ENCODE results near the gene NUDT4.
"Not testable (repeated sequence)": the region's sequence is repeated elsewhere in the genome, so short reads cannot be mapped to it uniquely, and the experiment has no call there.

Gene NUDT4

GRCh38 chr12:93426412-93426805 lies 48.7 kb downstream of the NUDT4 start:
- Mint-ChIP-seq H3K4me3 (peak overlapping the region; percentile 13), H3K27me3 (no peaks in the 10 kb centered on the region), H3K9me3 (no peaks in the 10 kb centered on the region), H3K4me1 (ENCODE audit: low read depth) (peaks cover 90% of the 10 kb centered on the region), H3K27ac (peak overlapping the region; percentile 45), H3K36me3 (ENCODE audit: low read depth) (peaks cover 24% of the 10 kb centered on the region)

- Mint-ChIP-seq H3K9me3 (no peaks in the 10 kb centered on the region), H3K27me3 (no peaks in the 10 kb centered on the region), H3K4me1 (ENCODE audit: low read depth) (peaks cover 87% of the 10 kb centered on the region), H3K36me3 (ENCODE audit: low read depth) (peaks cover 20% of the 10 kb centered on the region), H3K4me3 (no peak overlapping the region), H3K27ac (peak overlapping the region; percentile 69)
Measured at GRCh38 chr12:93427779-93428564, 50.2 kb downstream of the NUDT4 start.

- Mint-ChIP-seq H3K36me3 (ENCODE audit: low read depth) (peaks cover 32% of the 10 kb centered on the region), H3K9me3 (no peaks in the 10 kb centered on the region), H3K27ac (no peak overlapping the region), H3K4me1 (ENCODE audit: low read depth) (peaks cover 88% of the 10 kb centered on the region), H3K27me3 (no peaks in the 10 kb centered on the region), H3K4me3 (no peak overlapping the region)
Measured at GRCh38 chr12:93429448-93429847, 51.7 kb downstream of the NUDT4 start.

GRCh38 chr12:93429852-93430251 lies 52.1 kb downstream of the NUDT4 start:
- Mint-ChIP-seq H3K4me3 (no peak overlapping the region), H3K27me3 (no peaks in the 10 kb centered on the region), H3K9me3 (no peaks in the 10 kb centered on the region), H3K36me3 (ENCODE audit: low read depth) (peaks cover 33% of the 10 kb centered on the region), H3K27ac (no peak overlapping the region), H3K4me1 (ENCODE audit: low read depth) (peaks cover 87% of the 10 kb centered on the region)

- Mint-ChIP-seq H3K4me1 (ENCODE audit: low read depth) (peaks cover 87% of the 10 kb centered on the region), H3K36me3 (ENCODE audit: low read depth) (peaks cover 33% of the 10 kb centered on the region), H3K4me3 (no peak overlapping the region), H3K27me3 (no peaks in the 10 kb centered on the region), H3K9me3 (no peaks in the 10 kb centered on the region), H3K27ac (no peak overlapping the region)
Measured at GRCh38 chr12:93430280-93430679, 52.6 kb downstream of the NUDT4 start.

- peaks cover 88% of the 10 kb centered on the region for H3K4me1 Mint-ChIP-seq (ENCODE audit: low read depth)
- peak overlapping the region; percentile 68 for H3K27ac Mint-ChIP-seq
- H3K36me3 Mint-ChIP-seq (ENCODE audit: low read depth), result peaks cover 28% of the 10 kb centered on the region
- not testable (repeated sequence) for H3K27me3 Mint-ChIP-seq, H3K9me3 Mint-ChIP-seq, H3K4me3 Mint-ChIP-seq
Measured at GRCh38 chr12:93432031-93432430, 54.3 kb downstream of the NUDT4 start.

- H3K36me3 Mint-ChIP-seq (ENCODE audit: low read depth), result peaks cover 17% of the 10 kb centered on the region
- H3K27ac Mint-ChIP-seq, result no peak overlapping the region
- H3K27me3 Mint-ChIP-seq, result no peaks in the 10 kb centered on the region
- no peak overlapping the region for H3K4me3 Mint-ChIP-seq
- H3K9me3 Mint-ChIP-seq, result no peaks in the 10 kb centered on the region
- peaks cover 89% of the 10 kb centered on the region for H3K4me1 Mint-ChIP-seq (ENCODE audit: low read depth)
Measured at GRCh38 chr12:93434256-93434865, 56.6 kb downstream of the NUDT4 start.

- Mint-ChIP-seq H3K4me3 (peak overlapping the region; percentile 87), H3K36me3 (ENCODE audit: low read depth) (peaks cover 17% of the 10 kb centered on the region), H3K27ac (peak overlapping the region; percentile 22)
Measured at GRCh38 chr12:93438266-93439050, 60.7 kb downstream of the NUDT4 start.

GRCh38 chr12:93440043-93440835 lies 62.5 kb downstream of the NUDT4 start:
- H3K4me3 Mint-ChIP-seq, result peak overlapping the region; percentile 87
- no peaks in the 10 kb centered on the region for H3K27me3 Mint-ChIP-seq
- peaks cover 9% of the 10 kb centered on the region for H3K36me3 Mint-ChIP-seq (ENCODE audit: low read depth)
- no peaks in the 10 kb centered on the region for H3K9me3 Mint-ChIP-seq
- H3K27ac Mint-ChIP-seq, result peak overlapping the region; percentile 97
- peaks cover 71% of the 10 kb centered on the region for H3K4me1 Mint-ChIP-seq (ENCODE audit: low read depth)

More at GRCh38 chr12:93438266-93439050, 60.7 kb downstream of the NUDT4 start:
- no peaks in the 10 kb centered on the region for H3K9me3 Mint-ChIP-seq
- peaks cover 84% of the 10 kb centered on the region for H3K4me1 Mint-ChIP-seq (ENCODE audit: low read depth)
- H3K27me3 Mint-ChIP-seq, result no peaks in the 10 kb centered on the region

GRCh38 chr12:93441081-93441616 lies 63.4 kb downstream of the NUDT4 start:
- peak overlapping the region; percentile 87 for H3K4me3 Mint-ChIP-seq
- H3K27ac Mint-ChIP-seq, result peak overlapping the region; percentile 97
- peaks cover 62% of the 10 kb centered on the region for H3K4me1 Mint-ChIP-seq (ENCODE audit: low read depth)
- no peaks in the 10 kb centered on the region for H3K27me3 Mint-ChIP-seq
- no peaks in the 10 kb centered on the region for H3K9me3 Mint-ChIP-seq
- H3K36me3 Mint-ChIP-seq (ENCODE audit: low read depth), result peaks cover 9% of the 10 kb centered on the region

- Mint-ChIP-seq H3K27ac (peak within 1 kb of the TSS; percentile 99), H3K4me3 (peak within 1 kb of the TSS; percentile 99), H3K27me3 (no peaks in the 10 kb centered on the region), H3K4me1 (ENCODE audit: low read depth) (peaks cover 55% of the 10 kb centered on the region), H3K9me3 (no peaks in the 10 kb centered on the region), H3K36me3 (ENCODE audit: low read depth) (peaks cover 9% of the 10 kb centered on the region)
Measured at GRCh38 chr12:93441617-93442410, 64.1 kb downstream of the NUDT4 start, which contains the start of gene UBE2N. Gene UBE2N (minus strand): TSS chr12:93441947. CDS start chr12:93441884, 63 bp downstream.

- H3K4me1 Mint-ChIP-seq (ENCODE audit: low read depth), result peaks cover 53% of the 10 kb centered on the region
Measured at GRCh38 chr12:93442411-93443340, 65.0 kb downstream of the NUDT4 start.

GRCh38 chr12:93443576-93443975 lies 65.9 kb downstream of the NUDT4 start:
- Mint-ChIP-seq H3K27me3 (no peaks in the 10 kb centered on the region), H3K4me1 (ENCODE audit: low read depth) (peaks cover 52% of the 10 kb centered on the region), H3K27ac (no peak overlapping the region), H3K4me3 (no peak overlapping the region), H3K36me3 (ENCODE audit: low read depth) (peaks cover 9% of the 10 kb centered on the region), H3K9me3 (no peaks in the 10 kb centered on the region)

More at GRCh38 chr12:93442411-93443340, 65.0 kb downstream of the NUDT4 start:
- Mint-ChIP-seq H3K36me3 (ENCODE audit: low read depth) (peaks cover 9% of the 10 kb centered on the region), H3K9me3 (no peaks in the 10 kb centered on the region), H3K27me3 (no peaks in the 10 kb centered on the region), H3K27ac (peak overlapping the region; percentile 99), H3K4me3 (peak overlapping the region; percentile 99)

Data from stimulated activated naive CD8-positive, alpha-beta T cell treated with anti-CD3 and anti-CD28 coated beads, Interleukin-15, Interleukin-2, amounts not matched to agents 100 ng/mL and 50 ng/mL, for 24 hours (primary cell).